ENCODE data around the gene EDAR. TPM values are rescaled to one million over a fixed set of nuclear protein-coding genes. Genes with fewer than 3 reads are reported as not detected.

Gene EDAR
- total RNA-seq, 4 donors from 2014 or later: not detected

- Histone ChIP-seq H3K36me3 (no peaks in the 10 kb centered on the region), H3K9me3 (peaks cover 0 to 5% (median 0%) of the 10 kb centered on the region in 3 donors), H3K4me3 (no peak overlapping the region), H3K27me3 (no peaks in the 10 kb centered on the region), H3K27ac (no peak overlapping the region), H3K4me1 (no peaks in the 10 kb centered on the region)
- TF ChIP-seq CTCF (IDR thresholded peaks at IDR 0.05 in 4 of 5, conservative IDR thresholded peaks at IDR 0.05 in 1 of 5): no peak
- no peak for TF ChIP-seq POLR2A (IDR thresholded peaks at IDR 0.05)
- intact Hi-C loops (cut with DNase I; ENCODE audit: low total_unique reads): no loop called here
- ATAC-seq (no peak), DNase-seq (no peak)
- in situ Hi-C loops (cut with MboI; ENCODE audit: low sequenced_read_pairs in 4 of 4): no loop called here
Observed at GRCh38 chr2:108889907-108890306, 99.1 kb downstream of the EDAR start.

GRCh38 chr2:108884619-108885018 is 104.4 kb downstream of the EDAR start:
- in situ Hi-C loops (cut with MboI; ENCODE audit: low sequenced_read_pairs in 4 of 4): no loop called here
- no peaks in the 10 kb centered on the region for H3K4me1 ChIP-seq
- peaks cover 0 to 10% (median 0%) of the 10 kb centered on the region in 3 donors for H3K9me3 ChIP-seq
- TF ChIP-seq CTCF (IDR thresholded peaks at IDR 0.05 in 4 of 5, conservative IDR thresholded peaks at IDR 0.05 in 1 of 5) (no peak), POLR2A (IDR thresholded peaks at IDR 0.05) (no peak)
- no peaks in the 10 kb centered on the region for H3K27me3 ChIP-seq
- no peak overlapping the region for H3K4me3 ChIP-seq
- DNase-seq (no peak), ATAC-seq (no peak)
- intact Hi-C loops (cut with DNase I; ENCODE audit: low total_unique reads): no loop called here
- no peak overlapping the region for H3K27ac ChIP-seq
- no peaks in the 10 kb centered on the region for H3K36me3 ChIP-seq

- Histone ChIP-seq H3K36me3 (no peaks in the 10 kb centered on the region), H3K27me3 (no peaks in the 10 kb centered on the region), H3K4me3 (no peak overlapping the region), H3K9me3 (peaks cover 0 to 6% (median 0%) of the 10 kb centered on the region in 3 donors), H3K27ac (no peak overlapping the region), H3K4me1 (no peaks in the 10 kb centered on the region)
- ATAC-seq: no peak
- no peak for DNase-seq
- intact Hi-C loops (cut with DNase I; ENCODE audit: low total_unique reads): no loop called here
- TF ChIP-seq POLR2A (IDR thresholded peaks at IDR 0.05): no peak
- no peak for TF ChIP-seq CTCF (IDR thresholded peaks at IDR 0.05 in 4 of 5, conservative IDR thresholded peaks at IDR 0.05 in 1 of 5)
- in situ Hi-C loops (cut with MboI; ENCODE audit: low sequenced_read_pairs in 4 of 4): no loop called here
Observed at GRCh38 chr2:108878276-108878675, 110.7 kb downstream of the EDAR start.

GRCh38 chr2:108877506-108877905 is 111.5 kb downstream of the EDAR start:
- no peak overlapping the region for H3K27ac ChIP-seq
- H3K9me3 ChIP-seq: peaks cover 0 to 3% (median 0%) of the 10 kb centered on the region in 3 donors
- H3K4me1 ChIP-seq: no peaks in the 10 kb centered on the region
- no peak for DNase-seq
- in situ Hi-C loops (cut with MboI; ENCODE audit: low sequenced_read_pairs in 4 of 4): no loop called here
- ATAC-seq: no peak
- no peaks in the 10 kb centered on the region for H3K27me3 ChIP-seq
- H3K36me3 ChIP-seq: no peaks in the 10 kb centered on the region
- TF ChIP-seq CTCF (IDR thresholded peaks at IDR 0.05 in 4 of 5, conservative IDR thresholded peaks at IDR 0.05 in 1 of 5) (peak in 1 of 5 experiments; percentile 21), POLR2A (IDR thresholded peaks at IDR 0.05) (no peak)
- intact Hi-C loops (cut with DNase I; ENCODE audit: low total_unique reads): no loop called here
- H3K4me3 ChIP-seq: no peak overlapping the region

GRCh38 chr2:108870069-108870644 is 118.9 kb downstream of the EDAR start:
- Histone ChIP-seq H3K27ac (no peak overlapping the region), H3K36me3 (no peaks in the 10 kb centered on the region), H3K27me3 (no peaks in the 10 kb centered on the region), H3K4me3 (no peak overlapping the region), H3K4me1 (no peaks in the 10 kb centered on the region), H3K9me3 (peaks cover 0 to 5% (median 0%) of the 10 kb centered on the region in 3 donors)
- intact Hi-C loops (cut with DNase I; ENCODE audit: low total_unique reads) (no loop called here), in situ Hi-C loops (cut with MboI; ENCODE audit: low sequenced_read_pairs in 4 of 4) (no loop called here)
- no peak for TF ChIP-seq POLR2A (IDR thresholded peaks at IDR 0.05)
- no peak for DNase-seq
- no peak for ATAC-seq

Measured in gastrocnemius medialis (tissue), 4 donors.